HG03439 (cell line): ENCODE results near the gene NOTCH4.

Source experiments
- ATAC-seq: cut with Tn5 transposase; IDR thresholded peaks from one replicate; pipeline ENCODE4 v1.9.1; 2021; ENCODE audit warnings: mild to moderate bottlenecking, moderate library complexity; ENCODE audit not compliant: unreplicated experiment

Gene NOTCH4

DNA sequence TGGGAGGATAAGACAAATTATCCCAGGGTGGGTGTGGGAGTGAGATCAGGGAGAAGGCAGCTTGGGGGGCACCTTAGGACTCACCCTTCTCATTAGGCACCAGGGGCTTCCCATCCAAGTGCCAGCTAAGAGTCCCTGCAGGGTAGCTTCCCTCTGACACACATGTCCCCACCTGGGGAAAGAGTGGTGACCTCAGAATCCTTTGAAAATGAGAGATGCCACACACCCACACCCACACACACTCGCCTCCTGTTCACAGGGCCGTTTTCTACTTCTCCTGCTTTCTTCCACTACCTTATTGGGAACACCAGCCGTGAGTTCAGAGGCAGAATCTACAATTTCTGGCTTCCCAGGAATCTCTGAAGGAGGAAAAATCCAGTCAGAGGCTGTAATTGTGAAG, 40.8 kb downstream of the NOTCH4 start:
- ATAC-seq = no peak

DNA sequence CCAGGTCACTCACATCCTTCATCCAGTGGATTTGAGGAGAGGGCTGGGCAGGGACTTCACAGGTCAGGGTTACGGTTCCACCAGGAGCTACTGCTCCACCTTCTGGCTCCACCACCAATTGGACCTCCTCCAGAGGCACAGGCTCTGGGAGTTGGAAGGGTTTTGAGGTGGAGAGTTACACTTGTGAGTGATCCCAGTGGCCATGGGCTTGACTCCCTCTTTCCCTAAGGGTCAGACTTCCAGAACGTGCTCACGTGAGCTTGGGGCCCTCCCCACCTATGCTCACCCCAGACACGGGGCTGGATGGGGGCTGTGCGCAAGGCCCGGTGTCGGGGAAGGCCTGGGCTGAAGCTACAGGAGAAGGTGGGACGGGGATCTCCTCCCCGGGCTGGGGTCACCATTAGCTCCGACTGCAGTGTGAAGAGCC, 41.3 kb downstream of the NOTCH4 start:
- ATAC-seq = no peak

DNA sequence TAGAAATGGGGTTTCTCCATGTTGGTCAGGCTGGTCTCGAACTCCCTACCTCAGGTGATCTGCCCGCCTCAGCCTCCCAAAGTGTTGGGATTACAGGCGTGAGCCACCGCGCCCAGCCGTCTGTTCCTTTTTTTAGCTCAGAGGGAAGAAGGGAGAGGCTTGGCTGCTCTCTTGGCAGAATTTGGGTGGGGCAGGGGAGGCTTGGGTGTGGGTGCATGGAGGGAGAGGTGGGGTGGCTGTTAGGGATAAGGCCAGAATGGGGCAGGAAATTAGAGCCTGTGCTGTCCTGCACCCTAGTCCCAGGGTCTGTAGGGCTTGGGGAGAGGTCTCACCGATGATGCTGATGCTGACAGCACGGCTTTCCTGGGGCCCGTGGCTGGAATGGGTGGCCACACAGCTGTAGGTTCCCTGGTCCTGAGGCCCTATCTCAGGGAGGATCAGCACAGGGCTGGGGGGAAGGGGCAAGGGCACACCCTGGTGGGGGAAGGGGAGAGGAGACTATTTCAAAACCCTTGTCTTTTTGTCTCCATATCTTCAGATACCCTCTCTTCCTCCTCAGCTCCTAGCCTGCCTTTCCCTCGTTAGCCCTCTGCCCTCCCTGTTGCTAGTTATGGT, 41.8 kb downstream of the NOTCH4 start:
- ATAC-seq = no peak

DNA sequence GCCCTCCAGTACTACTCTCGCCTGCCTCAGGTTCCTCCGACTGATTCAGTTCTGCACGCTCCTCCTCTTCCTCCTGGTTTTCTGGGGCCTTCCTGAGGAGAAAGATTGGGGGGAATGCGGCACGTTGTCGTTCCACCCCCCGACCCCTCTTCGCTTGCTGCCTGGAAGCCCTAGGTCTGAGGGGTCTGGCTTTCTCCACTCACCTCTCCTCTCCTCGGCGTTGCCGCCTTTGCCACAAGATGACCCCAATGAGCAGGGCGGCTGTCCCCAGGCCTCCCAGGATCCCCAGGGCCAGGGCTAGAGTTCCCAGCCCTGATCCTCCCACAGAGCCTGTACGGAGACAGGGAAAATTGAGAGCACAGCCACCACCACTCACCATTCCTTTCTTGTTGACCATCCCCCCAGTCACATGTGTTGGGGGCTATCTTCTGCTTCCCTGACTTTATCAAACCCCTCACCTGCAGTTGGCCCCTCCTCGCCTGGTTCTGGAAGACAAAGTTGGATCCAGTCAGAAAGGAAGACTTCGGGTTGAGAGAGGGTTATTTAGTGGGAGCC, 42.6 kb downstream of the NOTCH4 start:
- no peak for ATAC-seq

DNA sequence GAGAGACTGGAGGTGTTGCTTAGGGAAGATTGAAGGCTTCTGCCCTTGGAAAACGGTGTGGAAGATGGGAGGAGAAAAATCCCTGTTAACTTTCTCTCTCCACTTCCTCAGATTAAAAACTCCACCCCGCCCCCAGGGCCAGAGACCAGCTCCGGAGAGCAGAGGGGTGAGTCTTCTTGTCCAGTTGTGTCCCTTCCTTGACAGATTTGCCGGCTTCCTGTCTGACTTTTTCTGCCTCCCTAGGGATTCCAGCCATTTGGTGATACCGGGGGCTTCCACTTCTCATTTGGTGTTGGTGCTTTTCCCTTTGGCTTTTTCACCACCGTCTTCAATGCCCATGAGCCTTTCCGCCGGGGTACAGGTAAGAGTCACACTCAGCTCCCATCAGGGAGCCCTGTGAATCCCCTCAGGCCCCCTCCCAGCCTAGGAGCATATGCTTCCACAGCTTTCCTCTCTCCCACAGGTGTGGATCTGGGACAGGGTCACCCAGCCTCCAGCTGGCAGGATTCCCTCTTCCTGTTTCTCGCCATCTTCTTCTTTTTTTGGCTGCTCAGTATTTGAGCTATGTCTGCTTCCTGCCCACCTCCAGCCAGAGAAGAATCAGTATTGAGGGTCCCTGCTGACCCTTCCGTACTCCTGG, 44.0 kb downstream of the NOTCH4 start:
- no peak for ATAC-seq

DNA sequence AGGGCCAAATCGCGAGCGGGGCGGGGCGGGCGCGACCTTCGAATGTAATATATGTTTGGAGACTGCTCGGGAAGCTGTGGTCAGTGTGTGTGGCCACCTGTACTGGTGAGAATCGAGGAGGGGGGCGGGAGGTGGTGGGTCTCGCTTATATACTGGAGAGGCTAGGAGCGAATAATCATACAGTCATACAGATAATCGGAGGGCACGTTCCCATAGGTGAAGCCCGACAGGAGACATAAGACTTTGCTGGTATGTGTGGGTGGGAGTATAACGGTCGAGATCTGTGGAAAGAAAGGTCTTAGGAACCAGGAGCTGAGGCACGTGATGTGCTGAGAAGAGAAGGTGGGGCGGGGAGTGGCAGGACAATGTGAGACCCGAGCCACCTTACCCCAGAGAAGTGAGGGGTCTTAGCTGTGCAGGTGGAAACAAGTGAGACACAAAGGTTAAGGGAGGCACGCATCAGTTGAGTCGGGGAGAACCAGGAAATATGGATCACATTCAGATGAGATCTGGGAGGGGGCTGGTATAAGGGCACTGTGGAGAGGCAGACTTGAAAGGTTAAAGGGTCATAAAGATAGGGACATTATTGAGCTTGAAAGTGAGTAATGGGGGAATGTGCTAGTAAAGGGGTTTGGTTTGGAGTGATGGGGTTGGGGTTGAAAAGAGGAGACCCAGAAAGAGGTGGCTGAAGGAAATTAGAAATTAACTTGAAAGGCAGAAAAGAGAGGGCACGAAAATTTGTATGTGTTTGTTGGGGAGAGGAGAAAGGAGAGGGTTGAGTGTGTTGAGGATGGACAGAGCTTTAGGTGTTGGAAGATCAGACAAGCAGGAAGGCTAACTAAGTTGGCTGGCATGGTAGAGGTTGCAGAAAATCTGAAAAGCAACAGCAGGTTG, 45.1 kb downstream of the NOTCH4 start:
- no peak for ATAC-seq

DNA sequence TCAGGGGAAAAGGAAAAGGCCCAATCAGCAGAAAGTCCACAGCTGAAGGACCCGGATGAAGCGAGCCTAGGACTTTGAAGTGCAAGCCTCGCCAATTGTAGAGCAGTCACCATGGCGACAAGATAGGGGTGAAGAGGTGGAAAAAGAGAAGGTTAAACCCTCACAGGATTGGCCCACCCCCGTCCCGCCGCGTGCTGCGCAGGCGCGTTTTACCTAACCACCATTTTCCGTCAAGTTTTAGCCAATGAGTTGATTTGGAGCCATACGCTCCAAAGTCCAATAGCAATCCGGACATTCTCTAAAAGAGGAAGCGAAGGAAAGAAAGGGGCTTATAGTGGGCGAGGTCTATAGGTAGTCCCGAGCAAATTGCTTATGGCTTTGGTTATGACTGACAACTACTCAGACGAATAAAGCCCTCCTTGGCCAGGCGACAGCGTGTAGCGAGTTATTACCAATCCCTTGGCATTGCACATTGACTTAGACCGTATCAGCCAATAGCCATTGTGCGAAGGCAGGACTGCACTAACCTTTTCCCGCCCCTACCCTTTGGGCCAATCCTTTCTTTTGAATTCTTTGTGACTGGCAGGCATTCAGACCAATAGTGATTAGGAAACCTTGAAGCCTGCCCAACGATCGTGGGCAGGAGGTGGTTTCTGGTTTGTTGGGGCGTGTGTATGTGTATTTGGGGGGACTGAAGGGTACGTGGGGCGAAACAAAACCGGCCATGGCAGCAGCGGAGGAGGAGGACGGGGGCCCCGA, 45.9 kb downstream of the NOTCH4 start, which contains the start of gene RNF5:
Gene RNF5, plus strand, starts transcription at position 618 of the 759 bp plus-strand sequence. Its CDS starts 107 bp downstream, at position 725.
- peak; percentile 81 for ATAC-seq

DNA sequence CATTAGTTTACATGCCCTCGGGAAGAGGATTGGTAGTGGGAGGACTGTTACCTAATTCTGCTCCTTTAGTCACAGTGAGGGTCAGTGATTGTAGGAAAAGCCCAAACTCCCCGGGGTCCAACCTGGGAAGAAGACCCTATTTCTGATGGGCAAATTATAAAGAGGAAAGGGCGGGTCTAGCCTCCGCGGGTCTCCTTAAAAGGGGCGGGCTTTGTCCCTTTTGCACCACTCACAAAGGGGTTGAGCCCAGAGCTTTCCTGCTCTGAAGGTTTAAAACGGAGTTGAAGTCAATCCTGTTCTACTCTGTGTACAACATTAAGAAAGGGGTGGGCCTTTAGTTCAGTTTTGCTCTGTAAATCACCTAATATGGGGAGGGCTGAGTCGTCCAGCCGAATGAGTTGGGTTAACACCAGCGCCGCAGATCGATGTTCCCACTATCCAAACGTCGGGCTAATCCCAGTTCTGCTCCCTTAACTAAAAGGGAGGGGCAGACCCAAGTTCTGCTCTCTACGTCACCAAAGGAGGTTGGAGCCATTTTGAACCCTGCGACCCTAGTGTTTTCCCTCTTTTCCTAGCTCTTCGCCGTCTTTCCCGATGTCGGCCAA, 46.6 kb downstream of the NOTCH4 start:
- peak; percentile 4 for ATAC-seq

DNA sequence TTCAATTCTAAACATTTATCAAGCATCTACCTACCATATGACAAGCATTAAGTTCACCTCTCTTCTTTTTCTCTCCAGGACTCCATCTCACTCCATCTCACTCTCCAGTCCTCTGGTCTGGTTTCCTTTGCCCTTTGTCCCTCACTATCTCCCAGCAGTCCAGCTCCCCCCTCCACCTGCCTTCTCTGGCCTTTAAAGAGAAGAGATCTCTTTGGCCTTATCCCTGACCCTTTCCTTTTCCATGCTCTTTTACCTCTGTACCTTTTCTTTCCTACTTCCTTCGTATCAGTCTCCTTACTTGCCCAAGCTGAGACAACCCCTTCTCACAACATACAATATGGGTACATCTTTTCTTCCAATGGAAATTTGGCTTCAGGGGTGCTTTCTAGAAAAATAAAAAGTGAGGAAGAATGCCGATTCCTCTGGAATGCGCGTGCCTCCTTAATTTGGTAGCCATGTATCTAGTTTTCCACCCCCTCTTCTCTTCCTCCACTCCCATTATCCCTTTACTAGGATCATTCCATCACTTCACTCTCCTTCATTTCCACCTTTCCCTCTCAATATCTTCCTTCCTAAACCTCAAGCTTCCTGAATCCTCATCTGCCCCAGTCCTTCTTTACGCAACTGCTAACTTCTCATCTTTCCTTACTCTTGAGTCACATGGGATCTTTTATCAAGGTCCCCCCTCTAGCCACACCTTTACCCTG, 47.2 kb downstream of the NOTCH4 start:
- no peak for ATAC-seq

DNA sequence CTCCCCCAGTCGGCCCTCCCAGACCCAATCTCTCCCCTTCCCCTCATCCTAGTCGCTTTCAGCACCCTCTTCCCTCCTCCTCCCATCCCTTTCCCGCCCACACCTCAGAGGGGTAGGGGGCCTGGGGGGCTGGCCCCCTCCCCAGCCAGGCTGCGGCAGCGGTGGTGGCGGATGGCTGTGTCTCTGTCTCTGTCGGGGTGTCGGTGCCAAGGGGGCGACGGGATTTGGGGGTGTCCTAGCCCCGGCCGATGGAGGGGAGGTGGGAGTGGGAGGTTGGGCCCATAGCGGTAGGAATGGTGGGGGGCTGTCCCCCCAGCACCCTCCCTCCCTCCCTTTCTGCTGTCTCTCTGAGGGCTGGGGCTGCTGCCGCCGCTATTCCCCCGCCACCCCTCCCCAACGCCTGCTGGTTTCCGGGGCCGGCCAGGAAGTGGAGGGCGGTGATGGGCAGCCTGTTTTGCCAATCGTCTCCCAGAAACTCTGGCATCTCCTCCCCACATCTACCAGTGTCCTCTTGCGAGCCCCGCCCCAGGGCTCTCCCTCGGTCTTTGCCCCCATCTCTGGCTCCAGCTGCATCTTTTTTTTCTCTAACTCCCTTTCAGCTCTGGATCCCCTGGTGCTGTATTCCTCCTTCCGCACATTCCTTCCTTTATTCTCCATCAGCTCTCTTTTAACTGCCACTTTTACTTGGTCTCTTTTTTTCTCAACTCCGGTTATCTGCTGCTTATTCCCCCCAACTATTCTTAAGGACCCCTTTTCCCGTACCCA, 48.0 kb downstream of the NOTCH4 start, which contains the start of gene AGPAT1:
Gene AGPAT1, minus strand, starts transcription at position 374 of the 765 bp plus-strand sequence. CDS start 4,588 bp downstream, outside the sequence.
- ATAC-seq = no peak

DNA sequence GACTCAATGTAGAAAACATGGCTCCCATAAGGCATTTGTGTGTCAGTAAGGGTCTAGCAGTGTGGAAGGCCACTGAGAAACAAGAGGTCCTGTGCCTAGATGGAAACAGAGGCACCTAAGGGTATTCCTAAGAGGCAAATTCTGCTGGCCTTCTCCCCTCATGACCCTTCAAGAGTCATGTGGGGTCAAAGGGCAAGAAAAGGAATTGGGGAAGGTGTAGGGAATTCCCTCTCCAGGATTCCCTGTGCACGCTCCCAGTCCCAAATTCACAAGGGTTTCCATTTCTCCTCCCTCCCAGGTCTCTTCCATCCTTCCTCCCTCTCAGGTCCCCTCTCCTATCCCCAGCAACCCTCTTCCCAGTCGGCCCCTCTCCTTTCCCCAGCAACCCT, 48.6 kb downstream of the NOTCH4 start:
- ATAC-seq = no peak

DNA sequence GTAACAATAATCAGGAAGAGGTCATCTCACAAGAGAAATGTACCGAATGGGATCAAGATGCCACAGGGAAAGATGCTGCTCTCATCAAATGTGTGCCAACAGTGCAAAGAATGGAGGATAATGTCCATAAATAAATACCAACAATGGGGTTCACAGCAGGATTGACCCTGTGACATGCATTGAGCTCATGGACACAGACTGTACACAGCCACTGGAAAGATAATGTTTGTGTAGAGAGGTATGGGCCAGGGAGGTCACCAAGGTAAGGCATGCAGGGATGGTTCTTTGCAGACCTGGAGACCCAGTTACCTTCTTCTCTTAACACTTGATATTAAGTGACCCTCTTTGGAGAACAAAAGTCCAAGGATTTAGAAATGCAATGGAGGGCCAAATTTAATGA, 49.5 kb downstream of the NOTCH4 start:
- no peak for ATAC-seq

DNA sequence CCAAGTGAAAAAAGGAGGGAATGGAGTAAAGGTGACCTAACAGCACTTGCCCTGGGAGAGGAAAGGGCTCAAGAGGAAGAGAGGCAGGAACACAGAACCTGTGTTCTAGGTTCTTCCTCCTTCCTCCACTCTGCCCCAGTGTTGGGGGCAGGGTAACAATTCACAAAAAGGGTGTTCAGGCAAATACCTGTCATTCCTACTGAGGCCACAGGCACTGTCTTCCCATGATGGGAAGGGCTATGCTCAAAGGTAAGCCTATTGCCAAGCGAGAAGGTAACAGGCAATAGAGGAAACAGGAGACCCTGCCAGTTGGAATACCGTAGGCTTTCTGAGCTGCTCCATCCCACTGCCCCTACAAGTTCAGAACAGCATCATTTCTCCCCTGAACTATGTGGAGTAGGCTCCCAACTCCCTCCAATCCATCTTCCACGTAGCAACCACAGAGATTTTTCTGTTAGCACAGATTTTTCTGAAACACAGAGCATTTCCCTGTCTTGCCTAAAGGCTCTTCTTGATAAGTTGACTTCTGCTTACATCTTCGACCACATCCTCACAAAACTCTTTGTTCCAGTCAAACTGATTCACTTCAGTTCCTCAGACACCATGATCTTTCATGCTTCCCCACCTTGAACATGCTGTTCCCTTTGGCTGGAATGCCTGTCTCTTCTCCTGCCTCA, 50.7 kb downstream of the NOTCH4 start:
- no peak for ATAC-seq

DNA sequence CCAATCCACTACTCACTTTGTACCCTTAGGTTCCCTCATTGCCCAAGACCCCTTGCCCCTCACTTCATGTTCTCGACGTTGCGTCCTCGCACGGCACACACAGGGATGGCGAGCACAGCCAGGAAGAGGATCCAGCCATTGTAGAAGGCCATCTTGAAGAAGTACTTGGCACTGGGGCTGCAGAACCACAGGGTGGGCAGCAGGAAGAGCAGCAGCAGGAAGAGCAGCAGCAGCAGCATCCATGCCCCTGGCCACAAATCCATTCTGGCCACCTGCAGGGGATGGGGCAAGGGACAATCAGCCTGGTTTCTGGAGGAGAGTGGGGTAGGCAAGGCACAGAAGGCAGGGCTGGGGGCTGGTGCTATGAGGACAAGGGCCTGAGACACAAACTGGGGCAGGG, 52.6 kb downstream of the NOTCH4 start:
- no peak for ATAC-seq

DNA sequence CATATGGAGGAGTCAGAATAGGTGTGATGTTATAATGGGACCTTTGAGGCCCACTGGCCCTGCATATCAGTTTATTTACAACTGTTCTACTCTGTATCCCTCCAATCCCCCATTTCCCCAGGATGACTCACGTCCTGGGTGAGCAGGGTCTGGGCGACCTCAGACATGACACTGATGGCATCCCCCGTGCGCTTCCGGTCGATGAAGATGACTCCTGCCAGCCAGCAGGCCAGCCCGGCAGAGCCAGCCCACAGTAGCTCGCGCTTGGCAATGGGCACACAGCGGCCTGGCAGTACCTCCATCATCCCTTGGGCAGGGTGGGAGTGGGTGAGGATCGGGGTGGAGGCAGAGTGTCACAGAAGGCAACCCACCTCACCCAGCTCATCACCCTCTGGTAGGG, 53.6 kb downstream of the NOTCH4 start:
- no peak for ATAC-seq

DNA sequence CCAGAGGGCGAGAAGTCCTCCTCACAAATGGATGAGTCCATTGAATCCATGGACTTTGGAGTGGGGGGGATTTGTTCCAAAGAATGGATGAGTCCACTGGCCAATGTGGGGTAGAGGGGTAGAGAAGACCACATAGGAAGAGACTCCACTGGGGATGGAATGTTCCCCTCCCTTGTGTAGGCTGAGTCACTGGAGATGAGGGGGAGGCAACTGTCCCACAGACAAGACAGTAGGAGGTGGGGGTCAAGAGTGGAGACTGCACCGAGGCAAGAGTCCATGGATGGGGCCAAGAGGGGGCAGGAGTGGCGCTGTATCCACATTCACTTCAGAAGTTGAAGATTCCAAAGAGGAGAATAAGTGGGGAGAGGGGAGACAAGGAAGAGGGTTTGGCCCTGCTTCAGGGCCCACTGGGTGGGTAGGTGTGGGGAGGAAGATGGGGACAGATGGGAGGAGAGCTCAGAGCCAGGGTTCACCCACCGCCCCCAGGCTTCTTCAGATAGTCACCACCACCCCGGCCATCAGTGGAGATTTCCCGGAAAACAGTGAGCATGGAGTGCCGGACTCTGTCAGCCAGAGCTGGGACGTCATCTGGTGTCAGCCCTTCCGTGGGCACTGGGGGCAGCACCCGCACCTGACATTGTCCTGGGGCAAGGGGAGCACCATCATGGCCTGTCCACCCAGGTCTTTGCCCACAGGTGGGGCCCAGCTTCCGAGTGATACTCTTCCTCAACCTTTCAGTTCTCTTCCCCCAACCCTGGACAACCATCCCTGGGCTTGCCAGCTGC, 54.9 kb downstream of the NOTCH4 start:
- no peak for ATAC-seq

DNA sequence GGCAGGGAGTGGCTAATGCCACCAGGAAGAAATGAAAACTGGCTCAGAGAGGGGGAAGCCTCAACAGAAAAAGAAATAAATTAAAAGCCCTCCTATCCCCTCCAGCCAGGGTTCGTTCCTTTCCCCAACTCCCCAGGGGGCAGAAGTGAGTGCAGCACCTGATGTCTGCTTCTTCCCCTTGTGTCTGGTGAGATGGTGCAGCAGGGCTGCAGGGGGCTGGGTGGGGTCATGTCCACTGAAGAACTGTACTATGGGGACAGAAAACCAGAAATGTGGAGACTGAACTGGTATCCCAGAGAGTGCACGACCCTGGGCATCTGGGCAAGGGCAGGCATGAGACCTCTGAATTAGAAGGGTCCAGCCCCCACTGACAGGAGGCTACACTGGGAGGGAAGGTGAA, 55.5 kb downstream of the NOTCH4 start:
- ATAC-seq = no peak
